ENCODE measurements around the gene ZSCAN2.

GRCh38 chr15:84666373-84666772 is 65.6 kb downstream of the ZSCAN2 start:
- TF ChIP-seq CTCF (IDR thresholded peaks at IDR 0.05) (no peak), POLR2AphosphoS5 (IDR thresholded peaks at IDR 0.05) (no peak), POLR2A (IDR thresholded peaks at IDR 0.05) (no peak)
